Breast epithelium (tissue), 3 donors: ENCODE results near the gene ZCRB1.
"Not testable (repeated sequence)": the region's sequence is repeated elsewhere in the genome, so short reads cannot be mapped to it uniquely, and the experiment has no call there.

Experiments
- POLR2AphosphoS5 ChIP-seq, 3 donors: sonication (generic); formaldehyde crosslinking; IDR thresholded peaks; one replicate each; pipeline ENCODE4 v1.6.1; 2017; ENCODE audit warnings: antibody characterized with exemption in 3 of 3
- TF ChIP-seq, protein P1 (sequence below), 3 donors: fragments of 450-650 bp; IDR thresholded peaks; one replicate each; pipeline ENCODE4 v1.5.1; 2016 to 2017; ENCODE audit warnings: antibody characterized with exemption in 3 of 3, mild to moderate bottlenecking in 3 of 3, moderate library complexity in 3 of 3

DNA sequence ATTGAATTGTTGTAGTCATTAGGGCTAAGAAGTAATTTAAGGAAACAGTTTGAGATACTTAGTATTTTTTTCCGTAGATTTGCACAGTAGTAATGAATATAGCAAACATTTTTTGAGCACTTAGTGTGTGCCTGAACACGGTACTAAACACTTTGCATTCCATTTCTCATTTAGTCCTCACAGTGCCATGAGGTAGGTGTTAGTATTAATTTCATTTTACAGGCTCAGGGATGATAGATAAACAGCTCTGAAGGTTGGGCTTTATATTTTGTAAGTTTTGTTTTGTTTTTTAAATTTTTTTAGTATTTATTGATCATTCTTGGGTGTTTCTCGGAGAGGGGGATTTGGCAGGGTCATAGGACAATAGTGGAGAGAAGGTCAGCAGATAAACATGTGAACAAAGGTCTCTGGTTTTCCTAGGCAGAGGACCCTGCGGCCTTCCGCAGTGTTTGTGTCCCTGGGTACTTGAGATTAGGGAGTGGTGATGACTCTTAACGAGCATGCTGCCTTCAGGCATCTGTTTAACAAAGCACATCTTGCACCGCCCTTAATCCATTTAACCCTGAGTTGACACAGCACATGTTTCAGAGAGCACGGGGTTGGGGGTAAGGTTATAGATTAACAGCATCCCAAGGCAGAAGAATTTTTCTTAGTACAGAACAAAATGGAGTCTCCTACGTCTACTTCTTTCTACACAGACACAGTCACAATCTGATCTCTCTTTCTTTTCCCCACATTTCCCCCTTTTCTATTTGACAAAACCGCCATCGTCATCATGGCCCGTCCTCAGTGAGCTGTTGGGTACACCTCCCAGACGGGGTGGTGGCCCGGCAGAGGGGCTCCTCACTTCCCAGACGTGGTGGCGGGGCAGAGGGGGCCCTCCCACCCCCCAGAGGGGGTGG is 23.5 kb upstream of the ZCRB1 start:
- TF ChIP-seq, protein P1, sequence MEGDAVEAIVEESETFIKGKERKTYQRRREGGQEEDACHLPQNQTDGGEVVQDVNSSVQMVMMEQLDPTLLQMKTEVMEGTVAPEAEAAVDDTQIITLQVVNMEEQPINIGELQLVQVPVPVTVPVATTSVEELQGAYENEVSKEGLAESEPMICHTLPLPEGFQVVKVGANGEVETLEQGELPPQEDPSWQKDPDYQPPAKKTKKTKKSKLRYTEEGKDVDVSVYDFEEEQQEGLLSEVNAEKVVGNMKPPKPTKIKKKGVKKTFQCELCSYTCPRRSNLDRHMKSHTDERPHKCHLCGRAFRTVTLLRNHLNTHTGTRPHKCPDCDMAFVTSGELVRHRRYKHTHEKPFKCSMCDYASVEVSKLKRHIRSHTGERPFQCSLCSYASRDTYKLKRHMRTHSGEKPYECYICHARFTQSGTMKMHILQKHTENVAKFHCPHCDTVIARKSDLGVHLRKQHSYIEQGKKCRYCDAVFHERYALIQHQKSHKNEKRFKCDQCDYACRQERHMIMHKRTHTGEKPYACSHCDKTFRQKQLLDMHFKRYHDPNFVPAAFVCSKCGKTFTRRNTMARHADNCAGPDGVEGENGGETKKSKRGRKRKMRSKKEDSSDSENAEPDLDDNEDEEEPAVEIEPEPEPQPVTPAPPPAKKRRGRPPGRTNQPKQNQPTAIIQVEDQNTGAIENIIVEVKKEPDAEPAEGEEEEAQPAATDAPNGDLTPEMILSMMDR (IDR thresholded peaks at IDR 0.05) = not testable (repeated sequence)
- TF ChIP-seq POLR2AphosphoS5 (IDR thresholded peaks at IDR 0.05) = not testable (repeated sequence)
